Measurements from ENCODE around the gene GRIN2A.

The GRIN2A gene

DNA sequence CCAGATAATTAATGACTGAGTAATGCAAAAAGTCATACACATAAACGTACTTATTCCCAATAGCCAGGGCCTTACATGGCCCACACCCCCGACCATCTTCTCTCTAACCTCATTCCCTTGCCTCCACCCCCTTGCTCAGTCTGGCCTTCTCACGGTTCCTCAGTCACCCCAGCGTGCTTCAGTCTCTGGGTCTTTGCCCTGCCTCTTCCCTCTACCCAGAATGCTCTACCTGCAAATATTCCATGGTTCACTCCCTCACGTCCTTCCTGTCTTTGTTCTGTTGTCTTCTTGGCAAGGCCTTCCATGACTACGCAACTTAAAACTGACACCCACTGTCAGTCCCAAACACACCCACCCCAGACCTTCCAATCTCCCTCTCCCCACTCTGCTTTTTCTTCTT is 468.3 kb downstream of the GRIN2A start:
- no peak for DNase-seq

DNA sequence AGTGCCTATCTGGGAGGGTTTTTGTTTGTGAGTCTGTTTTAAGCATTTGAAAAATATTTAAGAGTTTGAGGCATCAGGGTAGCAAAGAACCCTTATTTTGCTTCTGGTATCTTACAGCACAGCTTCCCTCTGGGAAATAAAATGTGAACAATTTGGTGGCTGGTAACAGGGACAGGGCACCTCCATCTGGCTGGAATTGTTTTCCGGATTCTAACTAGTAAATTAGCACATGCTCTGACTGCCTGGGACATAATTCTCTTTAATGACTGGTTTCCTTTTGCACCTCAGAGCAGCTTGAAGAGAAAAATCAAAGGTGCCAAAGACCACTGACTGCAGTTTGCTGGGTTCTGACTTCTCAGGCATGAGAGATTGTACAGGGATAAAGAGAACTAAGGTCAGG is 469.1 kb downstream of the GRIN2A start:
- no peak for DNase-seq

DNA sequence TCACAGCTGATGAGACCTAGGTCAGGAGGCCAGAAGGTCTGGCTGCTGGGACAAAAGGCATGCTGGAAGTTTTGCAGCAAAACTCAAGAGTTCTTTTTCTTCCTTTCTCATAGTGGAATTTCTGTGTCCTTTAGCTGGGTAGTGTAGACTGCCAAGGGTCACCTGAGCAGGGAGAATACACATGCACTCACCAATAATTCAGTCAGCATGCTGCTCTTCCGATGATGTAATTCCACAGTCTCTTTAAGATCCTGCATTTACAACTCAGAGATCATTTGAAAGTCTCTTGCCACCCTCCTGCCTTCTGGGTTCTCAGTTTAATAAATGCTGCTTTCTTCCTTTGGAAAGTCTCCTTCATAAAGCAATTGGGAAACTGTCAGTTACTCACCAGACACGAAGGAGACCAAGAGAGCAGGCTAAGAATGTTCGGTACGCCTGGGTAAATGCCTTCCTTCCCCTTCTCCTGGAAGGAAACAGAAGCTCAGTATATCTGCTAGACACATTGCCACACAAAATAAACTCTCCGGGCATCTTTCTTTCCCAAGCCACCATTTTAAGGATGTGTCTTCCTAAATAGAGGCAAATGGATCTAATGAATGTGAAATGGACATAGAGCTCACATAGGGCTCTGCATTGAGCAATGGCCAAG is 473.1 kb downstream of the GRIN2A start:
- DNase-seq, result no peak

DNA sequence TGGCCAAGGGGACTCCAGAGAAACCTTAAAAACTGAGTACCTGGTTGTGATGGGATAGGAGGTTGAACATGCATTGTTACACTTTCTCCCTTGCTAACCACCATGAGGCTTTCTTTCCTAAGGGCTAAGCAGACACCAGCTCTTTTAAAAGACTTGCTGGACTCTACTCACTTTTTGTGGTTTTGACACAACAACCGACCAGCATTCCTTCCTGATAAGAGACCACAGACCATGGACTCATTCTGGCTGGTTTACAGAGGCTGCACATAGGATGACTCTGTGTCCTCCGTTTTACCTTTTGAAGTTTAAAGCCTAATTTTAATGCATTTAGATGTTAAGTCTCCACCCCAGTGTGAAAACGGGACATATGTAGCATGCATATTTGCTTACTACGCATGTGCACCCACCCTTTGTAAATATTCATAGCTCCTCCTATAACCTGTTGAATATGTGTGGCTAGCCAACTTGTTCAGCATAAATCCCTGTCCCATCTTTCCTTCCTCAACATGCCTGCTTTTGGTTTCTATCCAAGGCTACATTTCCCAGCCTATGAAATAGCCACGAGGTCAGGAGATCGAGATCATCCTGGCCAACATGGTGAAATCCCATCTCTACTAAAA is 475.9 kb downstream of the GRIN2A start:
- DNase-seq, result no peak

DNA sequence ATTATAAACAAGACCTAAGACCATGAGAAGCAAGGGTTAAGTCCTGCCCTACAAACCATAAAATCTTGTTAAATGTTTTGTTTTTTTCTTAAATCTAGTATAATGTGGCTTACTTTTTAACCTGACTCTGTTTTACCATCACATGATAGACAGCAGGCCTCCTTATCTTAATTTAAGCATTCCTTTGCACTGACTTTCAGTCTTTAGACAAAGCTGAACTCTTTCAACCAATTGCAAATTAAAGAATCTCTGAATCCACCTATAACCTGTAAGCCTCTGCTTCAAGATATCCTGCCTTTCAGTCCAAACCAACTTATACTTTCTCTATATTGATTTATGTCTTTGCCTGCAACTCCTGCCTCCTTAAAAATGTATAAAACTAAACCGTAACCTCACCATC is 478.5 kb downstream of the GRIN2A start:
- no peak for DNase-seq
